ENCODE results near the gene SLC7A4.
"Not testable (repeated sequence)": the region's sequence is repeated elsewhere in the genome, so short reads cannot be mapped to it uniquely, and the experiment has no call there.

Gene SLC7A4

DNA sequence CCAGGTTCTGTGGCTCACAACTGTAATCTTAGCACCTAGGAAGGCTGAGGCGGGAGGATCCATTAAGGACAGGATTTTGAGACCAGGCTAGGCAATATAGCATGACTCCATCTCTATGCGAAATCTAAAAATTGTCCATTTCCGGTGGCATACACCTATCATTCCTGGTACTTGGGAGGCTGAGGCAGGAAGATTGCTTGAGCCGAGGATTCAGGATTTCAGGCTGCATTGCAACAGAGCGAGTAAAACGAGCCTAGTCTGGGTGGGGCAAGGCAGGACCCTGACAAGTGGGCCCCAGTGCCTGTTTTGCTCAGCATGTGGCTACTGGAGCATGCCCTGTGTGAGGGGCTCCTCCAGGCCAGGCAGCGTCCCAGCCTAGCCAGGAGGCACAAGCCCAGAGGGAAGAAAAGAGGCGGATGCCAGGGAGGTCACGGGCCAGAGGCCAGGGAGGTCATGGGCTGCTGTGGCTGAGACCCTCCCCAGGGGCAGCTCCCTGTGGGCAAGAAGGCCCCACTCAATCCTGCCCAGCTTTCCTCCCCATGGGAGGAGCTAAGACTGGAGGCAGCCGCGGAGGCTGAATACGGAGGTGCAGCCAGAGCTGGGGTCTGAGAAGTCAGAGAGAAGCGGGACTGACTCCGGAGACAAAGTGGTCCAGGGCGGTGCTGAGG, 21.8 kb upstream of the SLC7A4 start:
- H3K36me3 ChIP-seq = no peaks in the 10 kb centered on the region
- DNase-seq = no peak
- no peaks in the 10 kb centered on the region for H3K27me3 ChIP-seq (ENCODE audit: insufficient read depth, low read depth, severe bottlenecking)
- H3K9me3 ChIP-seq (ENCODE audit: severe bottlenecking) = no peaks in the 10 kb centered on the region
- H3K27ac ChIP-seq = no peak overlapping the region
- TF ChIP-seq, protein P1, sequence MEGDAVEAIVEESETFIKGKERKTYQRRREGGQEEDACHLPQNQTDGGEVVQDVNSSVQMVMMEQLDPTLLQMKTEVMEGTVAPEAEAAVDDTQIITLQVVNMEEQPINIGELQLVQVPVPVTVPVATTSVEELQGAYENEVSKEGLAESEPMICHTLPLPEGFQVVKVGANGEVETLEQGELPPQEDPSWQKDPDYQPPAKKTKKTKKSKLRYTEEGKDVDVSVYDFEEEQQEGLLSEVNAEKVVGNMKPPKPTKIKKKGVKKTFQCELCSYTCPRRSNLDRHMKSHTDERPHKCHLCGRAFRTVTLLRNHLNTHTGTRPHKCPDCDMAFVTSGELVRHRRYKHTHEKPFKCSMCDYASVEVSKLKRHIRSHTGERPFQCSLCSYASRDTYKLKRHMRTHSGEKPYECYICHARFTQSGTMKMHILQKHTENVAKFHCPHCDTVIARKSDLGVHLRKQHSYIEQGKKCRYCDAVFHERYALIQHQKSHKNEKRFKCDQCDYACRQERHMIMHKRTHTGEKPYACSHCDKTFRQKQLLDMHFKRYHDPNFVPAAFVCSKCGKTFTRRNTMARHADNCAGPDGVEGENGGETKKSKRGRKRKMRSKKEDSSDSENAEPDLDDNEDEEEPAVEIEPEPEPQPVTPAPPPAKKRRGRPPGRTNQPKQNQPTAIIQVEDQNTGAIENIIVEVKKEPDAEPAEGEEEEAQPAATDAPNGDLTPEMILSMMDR (IDR thresholded peaks at IDR 0.05; ENCODE audit: low read depth, low read length) = no peak
- no peak overlapping the region for H3K4me3 ChIP-seq (ENCODE audit: low read depth, low read length)

DNA sequence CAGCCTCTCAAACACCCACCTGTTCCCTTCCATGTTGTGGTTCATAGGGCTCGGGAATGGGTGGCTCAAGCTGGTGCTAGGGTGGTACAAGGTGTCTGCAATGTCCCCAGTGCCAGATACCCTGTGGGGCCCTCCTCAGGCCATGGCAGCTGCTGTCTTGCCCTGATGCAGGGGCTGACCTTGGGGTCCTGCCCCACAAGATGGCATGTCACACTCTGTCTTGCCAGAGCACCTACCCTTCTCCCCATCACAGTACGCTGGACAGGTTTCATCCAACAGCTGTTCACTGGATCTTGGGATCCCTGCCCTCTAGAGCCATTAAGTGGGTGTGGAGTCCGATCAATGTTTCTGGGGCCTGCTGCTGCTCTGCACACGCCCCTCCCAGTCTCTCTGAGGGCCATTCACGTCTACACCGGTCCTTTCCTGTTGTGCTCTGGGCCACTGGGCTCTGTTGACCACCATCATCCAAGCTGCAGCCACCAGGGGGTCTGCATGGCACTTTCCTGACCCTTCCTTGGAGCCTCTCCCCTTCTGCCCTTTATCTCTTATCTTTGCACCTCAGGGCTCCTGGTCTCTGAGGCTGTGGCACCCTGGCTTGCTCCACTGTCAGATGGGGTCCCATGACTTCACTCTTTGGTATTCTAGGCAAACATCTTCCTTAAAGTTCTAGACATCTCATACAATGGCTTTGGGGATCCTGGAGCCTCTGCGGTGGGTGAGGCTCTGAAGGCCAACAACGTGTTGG, 20.5 kb upstream of the SLC7A4 start:
- DNase-seq = no peak

DNA sequence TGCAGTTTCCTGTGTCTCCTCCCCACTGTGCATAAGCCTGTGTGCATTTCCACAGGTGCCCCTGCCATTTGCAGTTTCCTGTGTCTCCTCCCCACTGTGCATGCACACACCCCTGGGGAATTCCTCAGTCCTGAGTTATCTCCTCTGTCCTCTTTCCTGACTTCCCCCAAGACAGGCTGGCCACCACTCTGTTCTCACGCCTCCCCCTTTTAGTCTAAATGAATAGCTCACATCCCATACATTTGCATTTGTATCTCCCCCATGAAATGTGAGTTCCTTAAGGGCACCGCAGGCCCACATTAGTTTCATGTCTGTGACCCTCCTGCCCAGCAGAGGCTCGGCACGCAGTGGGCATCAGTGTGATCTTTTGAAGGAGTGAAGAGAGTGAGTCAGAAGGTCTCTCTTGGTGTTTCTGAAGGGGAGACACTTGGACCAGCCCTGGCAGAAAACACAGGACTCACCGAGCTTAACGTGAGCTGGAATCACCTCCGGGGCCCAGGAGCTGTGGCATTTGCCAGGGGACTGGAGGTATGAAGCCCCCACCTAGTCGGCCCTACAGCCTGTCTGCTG, 19.6 kb upstream of the SLC7A4 start:
- Histone ChIP-seq H3K9me3 (ENCODE audit: severe bottlenecking) (no peaks in the 10 kb centered on the region), H3K27me3 (ENCODE audit: insufficient read depth, low read depth, severe bottlenecking) (no peaks in the 10 kb centered on the region), H3K27ac (no peak overlapping the region), H3K4me3 (ENCODE audit: low read depth, low read length) (no peak overlapping the region), H3K36me3 (no peaks in the 10 kb centered on the region)
- TF ChIP-seq, protein P1 (IDR thresholded peaks at IDR 0.05; ENCODE audit: low read depth, low read length) = no peak
- no peak for DNase-seq

More for the DNA sequence above, 20.5 kb upstream of the SLC7A4 start:
- H3K36me3 ChIP-seq = no peaks in the 10 kb centered on the region
- no peak overlapping the region for H3K27ac ChIP-seq
- no peak overlapping the region for H3K4me3 ChIP-seq (ENCODE audit: low read depth, low read length)
- TF ChIP-seq, protein P1 (IDR thresholded peaks at IDR 0.05; ENCODE audit: low read depth, low read length) = no peak
- H3K27me3 ChIP-seq (ENCODE audit: insufficient read depth, low read depth, severe bottlenecking) = no peaks in the 10 kb centered on the region
- H3K9me3 ChIP-seq (ENCODE audit: severe bottlenecking) = no peaks in the 10 kb centered on the region

DNA sequence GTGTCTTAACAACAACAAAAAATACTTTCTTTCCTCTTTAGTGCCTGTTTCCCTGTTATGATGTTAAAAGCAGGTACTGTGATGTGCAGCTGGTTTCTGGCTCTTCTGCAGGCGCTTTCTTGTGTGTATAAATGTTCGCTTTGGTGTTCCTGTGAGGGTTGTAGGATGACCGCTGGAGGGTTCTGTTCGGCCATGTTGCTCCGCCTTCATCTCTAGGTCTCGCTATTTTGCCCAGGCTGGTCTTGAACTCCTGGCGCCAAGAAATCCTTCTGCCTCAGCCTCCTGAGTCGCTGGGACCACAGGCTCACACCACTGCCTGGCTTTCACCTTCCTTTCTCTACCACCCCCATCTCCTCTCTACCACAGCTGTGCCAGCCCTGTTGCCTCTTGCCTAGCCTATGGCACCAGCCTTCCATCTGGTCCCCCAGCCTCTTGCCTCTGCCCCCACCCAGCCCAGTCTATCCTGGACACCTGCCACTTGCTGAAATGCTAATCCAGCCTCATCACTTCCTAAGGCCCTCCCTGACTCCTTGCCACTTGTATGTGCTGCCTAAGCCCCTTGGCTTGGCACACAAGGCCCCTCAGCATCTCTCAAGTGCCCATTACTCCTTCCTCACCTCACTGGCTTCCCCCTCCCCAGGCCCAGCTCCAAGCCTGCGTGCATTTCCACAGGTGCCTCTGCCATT, 18.9 kb upstream of the SLC7A4 start:
- H3K36me3 ChIP-seq = no peaks in the 10 kb centered on the region
- DNase-seq = no peak
- H3K4me3 ChIP-seq (ENCODE audit: low read depth, low read length) = no peak overlapping the region
- no peaks in the 10 kb centered on the region for H3K27me3 ChIP-seq (ENCODE audit: insufficient read depth, low read depth, severe bottlenecking)
- TF ChIP-seq, protein P1 (IDR thresholded peaks at IDR 0.05; ENCODE audit: low read depth, low read length) = no peak
- no peaks in the 10 kb centered on the region for H3K9me3 ChIP-seq (ENCODE audit: severe bottlenecking)
- no peak overlapping the region for H3K27ac ChIP-seq

DNA sequence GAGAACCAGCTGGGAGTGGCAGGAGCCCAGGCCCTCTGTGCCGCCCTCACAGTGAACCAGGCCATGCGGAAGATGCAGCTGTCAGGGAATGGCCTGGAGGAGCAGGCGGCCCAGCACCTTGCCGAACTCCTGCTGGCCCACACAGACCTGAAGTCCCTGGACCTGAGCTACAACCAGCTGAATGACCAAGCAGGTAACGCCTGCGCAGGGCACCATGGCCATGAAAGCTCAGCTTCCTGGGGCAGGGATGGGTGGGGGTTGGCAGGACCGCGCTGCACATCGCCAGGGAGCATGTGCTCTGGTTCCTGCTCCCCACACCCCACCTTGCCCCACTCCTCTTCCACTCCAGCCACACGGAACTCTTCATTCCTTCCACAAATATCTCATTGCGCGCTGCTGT, 16.6 kb upstream of the SLC7A4 start:
- not testable (repeated sequence) for H3K4me3 ChIP-seq (ENCODE audit: low read depth, low read length); H3K36me3 ChIP-seq; H3K9me3 ChIP-seq (ENCODE audit: severe bottlenecking); H3K27ac ChIP-seq; DNase-seq; H3K27me3 ChIP-seq (ENCODE audit: insufficient read depth, low read depth, severe bottlenecking)

DNA sequence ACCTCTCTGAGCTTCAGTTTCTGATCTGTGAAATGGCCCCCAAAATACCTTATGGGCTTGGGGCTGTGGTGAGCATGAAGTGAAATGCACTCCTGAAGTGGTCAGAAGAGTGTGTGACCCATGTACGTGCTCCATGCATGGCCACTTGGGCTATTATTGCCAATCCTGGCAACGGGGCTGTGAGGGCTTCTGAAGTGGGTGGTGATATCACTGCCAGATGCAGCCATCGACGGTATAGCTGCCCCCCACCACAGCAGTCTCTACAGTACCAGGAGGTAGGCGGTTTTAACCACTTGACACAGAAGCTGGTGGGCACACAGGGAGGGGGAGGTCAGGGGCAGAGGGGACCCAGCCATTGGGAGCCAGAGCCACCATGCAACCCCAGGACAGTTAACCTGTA, 16.1 kb upstream of the SLC7A4 start:
- not testable (repeated sequence) for DNase-seq; H3K27ac ChIP-seq; H3K36me3 ChIP-seq; H3K27me3 ChIP-seq (ENCODE audit: insufficient read depth, low read depth, severe bottlenecking); H3K4me3 ChIP-seq (ENCODE audit: low read depth, low read length); H3K9me3 ChIP-seq (ENCODE audit: severe bottlenecking)

Measured in WERI-Rb-1 (cell line).